Heart left ventricle (tissue), 16 donors: ENCODE results near the gene SGCA. TPM values are rescaled to one million over a fixed set of nuclear protein-coding genes. Genes with fewer than 3 reads are reported as not detected.

ENCODE experiments used
- ATAC-seq, 4 donors: fragments of 200-7000 bp; cut with Tn5 transposase; one replicate each; pipeline ENCODE4 v1.9.1; 2020 to 2022; ENCODE audit warnings: moderate library complexity in 4 of 4, mild to moderate bottlenecking in 3 of 4, moderate number of reproducible peaks in 1 of 4
- DNase-seq, 5 donors: peaks; one replicate each; pipeline ENCODE4 v3.0.0-alpha.2; 2020
- H3K27ac ChIP-seq, 12 donors: fragments of 200-600 bp; sonication (generic) in 4 of 12; one replicate each; pipeline versions ENCODE4 v1.5.0 to v1.8.0; 2016 to 2022; ENCODE audit warnings: mild to moderate bottlenecking in 2 of 12
- H3K27me3 ChIP-seq, 9 donors: fragments of 200-600 bp; sonication (generic) in 2 of 9; one replicate each; pipeline versions ENCODE4 v1.5.1 to v1.8.0; 2016 to 2022; ENCODE audit warnings: mild to moderate bottlenecking in 3 of 9
- H3K36me3 ChIP-seq, 9 donors: fragments of 200-600 bp; sonication (generic) in 2 of 9; one replicate each; pipeline versions ENCODE4 v1.5.0 to v1.8.0; 2018 to 2022; ENCODE audit warnings: mild to moderate bottlenecking in 2 of 9
- H3K4me1 ChIP-seq, 12 donors: fragments of 200-600 bp; sonication (generic) in 4 of 12; one replicate each; pipeline versions ENCODE4 v1.5.0 to v1.8.0; 2016 to 2022; ENCODE audit warnings: mild to moderate bottlenecking in 3 of 12
- H3K4me3 ChIP-seq, 12 donors: fragments of 200-600 bp; sonication (generic) in 4 of 12; one replicate each; pipeline versions ENCODE4 v1.5.0 to v1.8.0; 2017 to 2022; ENCODE audit warnings: mild to moderate bottlenecking in 9 of 12, moderate library complexity in 4 of 12
- H3K9me3 ChIP-seq, 12 donors: fragments of 200-600 bp; sonication (generic) in 4 of 12; one replicate each; pipeline versions ENCODE4 v1.5.0 to v1.8.0; 2016 to 2022; ENCODE audit warnings: mild to moderate bottlenecking in 1 of 12
- CTCF ChIP-seq, 12 donors: fragments of 200-600 bp; sonication (generic) in 4 of 12; IDR thresholded peaks; one replicate each; pipeline versions ENCODE4 v1.5.0 to v1.8.0; 2018 to 2022; ENCODE audit warnings: antibody characterized with exemption in 12 of 12, mild to moderate bottlenecking in 5 of 12
- POLR2A ChIP-seq, 2 donors: fragments of 450-650 bp; IDR thresholded peaks; one replicate each; pipeline ENCODE4 v1.6.1; 2017; ENCODE audit warnings: antibody characterized with exemption in 2 of 2, mild to moderate bottlenecking in 2 of 2, moderate library complexity in 2 of 2
- WGBS, 4 donors: extraction: QIAGEN DNeasy Blood & Tissue Kit in 2 of 4; methylation state at CpG; one replicate each; pipeline versions ENCODE4 v1.1.5 to v1.1.7; 2013 to 2018; 5-methylcytosine and 5-hydroxymethylcytosine counted together
- intact Hi-C, 10 donors: fragments of 100-400 bp; cut with DNase I; formaldehyde crosslinking; loops; one replicate each; pipeline versions ENCODE4 v1.11.1 to v1.14.2; 2022
- polyA plus RNA-seq, 2 donors: library from polyadenylated mRNA; stranded (reverse); fragments of 200-250 nt; gene quantifications; one replicate each; pipeline ENCODE4 v1.2.3, GENCODE V29; 2013
- total RNA-seq, 9 donors: library from RNA; depleted of rRNA in 2 of 9; stranded (reverse); fragments of >200 nt in 2 of 9; fragmentation: NEBNext Ultra II Directional in 3 of 9; extraction: Animal tissue kit (Norgen Biotek cat#: 25700) in 3 of 9; gene quantifications; one replicate each; pipeline versions ENCODE4 v1.1.0 to v1.2.4, GENCODE V29; 2016 to 2023
- donor health status: ischemic (EF 13 %, LVEDD 7.1; RV severe dilation, severe dysfunction).
- donor health status: healthy with polysubstance abuse.
- donor health status: DM: no; HTN: yes; CAD: no.
- donor health status: DM: no; HTN: no; CAD: no.
- donor health status: ischemic (EF 25% LVEDD 6.9; RV normal size, moderate dysfunction).
- donor health status: ischemic (EF 25% LVEDD 5.7; RV mildly dilated, moderate dysfunction).
- donor health status: healthy.
- donor health status: DM: yes; HTN: yes; CAD: no.
- donor health status: ischemic (EF 35%, LVEDD 5.7; RV mildly dilated, moderate dysfunction).
- donor health status: nonischemic (EF 11% LVEDD 7.7; RV severe dilation, severe dysfunction).
- donor health status: DM: yes; HTN: yes; CAD: no.
- donor health status: PGD.
- donor health status: ischemic (EF 29% LVEDD 5.4; RV normal size, mild dysfunction).
- donor health status: nonischemic (EF 23%, LVEDD 6.1; RV moderate dilation, normal function).

SGCA gene
- total and polyA plus RNA-seq, 11 donors = 96.5 to 225 (median 151) TPM

GRCh38 chr17:50125420-50125997 is 40.3 kb upstream of the SGCA start:
- H3K4me1 ChIP-seq = peaks cover 0 to 36% (median 14%) of the 10 kb centered on the region in 12 donors
- no peak for TF ChIP-seq POLR2A (IDR thresholded peaks at IDR 0.05)
- no peak for TF ChIP-seq CTCF (IDR thresholded peaks at IDR 0.05)
- H3K9me3 ChIP-seq = no peaks in the 10 kb centered on the region
- DNase-seq (no peak), ATAC-seq (no peak)
- intact Hi-C loops = no loop called here
- WGBS, 4 donors = 97 to 98% (median 98%) methylated on average over 4 of the region's 4 CpGs
- peaks cover 0 to 20% (median 0%) of the 10 kb centered on the region in 9 donors for H3K27me3 ChIP-seq
- H3K27ac ChIP-seq = no peak overlapping the region
- no peaks in the 10 kb centered on the region for H3K36me3 ChIP-seq
- no peak overlapping the region for H3K4me3 ChIP-seq

GRCh38 chr17:50127697-50128361 is 38.0 kb upstream of the SGCA start:
- DNase-seq (no peak), ATAC-seq (no peak)
- H3K27ac ChIP-seq = no peak overlapping the region
- intact Hi-C loops = no loop called here
- H3K4me1 ChIP-seq = peaks cover 0 to 53% (median 20%) of the 10 kb centered on the region in 12 donors
- H3K36me3 ChIP-seq = no peaks in the 10 kb centered on the region
- no peak overlapping the region for H3K4me3 ChIP-seq
- H3K27me3 ChIP-seq = peaks cover 0 to 20% (median 0%) of the 10 kb centered on the region in 9 donors
- WGBS, 4 donors = 60 to 68% (median 65%) methylated on average over 6 of the region's 6 CpGs
- TF ChIP-seq CTCF (IDR thresholded peaks at IDR 0.05) = no peak
- TF ChIP-seq POLR2A (IDR thresholded peaks at IDR 0.05) = no peak
- no peaks in the 10 kb centered on the region for H3K9me3 ChIP-seq

GRCh38 chr17:50128441-50129352 is 37.1 kb upstream of the SGCA start:
- H3K27me3 ChIP-seq = peaks cover 0 to 20% (median 0%) of the 10 kb centered on the region in 9 donors
- TF ChIP-seq CTCF (IDR thresholded peaks at IDR 0.05) = no peak
- ATAC-seq = no peak
- peak overlapping the region; percentile 22 to 61 (median 51) for H3K4me3 ChIP-seq
- intact Hi-C loops = no loop called here
- DNase-seq = no peak
- H3K9me3 ChIP-seq = no peaks in the 10 kb centered on the region
- H3K36me3 ChIP-seq = no peaks in the 10 kb centered on the region
- WGBS, 4 donors = 24 to 36% (median 32%) methylated on average over 29 to 32 of the region's 32 CpGs
- H3K4me1 ChIP-seq = peaks cover 0 to 55% (median 27%) of the 10 kb centered on the region in 12 donors
- no peak overlapping the region for H3K27ac ChIP-seq

- ATAC-seq (no peak), DNase-seq (no peak)
- H3K27me3 ChIP-seq = peaks cover 0 to 20% (median 0%) of the 10 kb centered on the region in 9 donors
- peak overlapping the region in 1 of 12 donors; percentile 24 for H3K27ac ChIP-seq
- peaks cover 0 to 5% (median 1%) of the 10 kb centered on the region in 9 donors for H3K36me3 ChIP-seq
- H3K4me1 ChIP-seq = peaks cover 0 to 56% (median 28%) of the 10 kb centered on the region in 12 donors
- intact Hi-C loops = no loop called here
- no peaks in the 10 kb centered on the region for H3K9me3 ChIP-seq
- 2 to 3% (median 3%) methylated on average over 17 to 31 of the region's 31 CpGs for WGBS, 4 donors
- TF ChIP-seq POLR2A (IDR thresholded peaks at IDR 0.05) = no peak
- TF ChIP-seq CTCF (IDR thresholded peaks at IDR 0.05) = no peak
- H3K4me3 ChIP-seq = peak overlapping the region; percentile 22 to 61 (median 51)
Measured at GRCh38 chr17:50129353-50129727, 36.5 kb upstream of the SGCA start.
